Astrocyte (in vitro differentiated cells and primary cell): Measurements from ENCODE around the gene SLC4A8. TPM values are rescaled to one million over a fixed set of nuclear protein-coding genes. Genes with fewer than 3 reads are reported as not detected.

ENCODE experiments used
- DNase-seq: peaks from one replicate; pipeline ENCODE4 v3.0.0-alpha.2; 2010; ENCODE audit warnings: low read depth
- FAIRE-seq: peaks from 2 replicates; lab custom pipeline; 2011; peaks lifted over from hg19 to GRCh38; lab: Jason Lieb, UNC
- H2AFZ ChIP-seq: 2 replicates; pipeline ENCODE4 v1.6.0; 2012; ENCODE audit warnings: low read depth, low read length, inconsistent platforms
- H3K27ac ChIP-seq: 2 replicates; pipeline ENCODE4 v1.5.1; 2011; ENCODE audit warnings: low read depth, low read length, inconsistent platforms
- H3K27me3 ChIP-seq: 2 replicates; pipeline ENCODE4 v1.6.0; 2011; ENCODE audit warnings: low read length, inconsistent platforms; ENCODE audit not compliant: insufficient read depth
- H3K36me3 ChIP-seq: 2 replicates; pipeline ENCODE4 v1.5.1; 2011; ENCODE audit warnings: low read length, inconsistent platforms; ENCODE audit not compliant: insufficient read depth
- H3K4me1 ChIP-seq: 2 replicates; pipeline ENCODE4 v1.5.1; 2011; ENCODE audit warnings: low read length, inconsistent platforms; ENCODE audit not compliant: insufficient read depth
- H3K4me2 ChIP-seq: 2 replicates; pipeline ENCODE4 v1.6.0; 2012; ENCODE audit warnings: low read length, inconsistent platforms
- H3K4me3 ChIP-seq: 2 replicates; pipeline ENCODE4 v1.5.1; 2011; ENCODE audit warnings: low read depth, mild to moderate bottlenecking, low read length, inconsistent platforms; ENCODE audit not compliant: insufficient read depth
- H3K79me2 ChIP-seq: 2 replicates; pipeline ENCODE4 v1.6.0; 2012; ENCODE audit warnings: mild to moderate bottlenecking, low read length, inconsistent platforms; ENCODE audit not compliant: insufficient read depth
- H3K9ac ChIP-seq: 2 replicates; pipeline ENCODE4 v1.6.0; 2012; ENCODE audit warnings: mild to moderate bottlenecking, low read length, inconsistent platforms
- H3K9me3 ChIP-seq: 2 replicates; pipeline ENCODE4 v1.5.1; 2012; ENCODE audit warnings: low read depth, mild to moderate bottlenecking, low read length, inconsistent platforms; ENCODE audit not compliant: insufficient read depth
- H4K20me1 ChIP-seq: 2 replicates; pipeline ENCODE4 v1.6.0; 2012; ENCODE audit warnings: low read length, inconsistent platforms; ENCODE audit not compliant: insufficient read depth
- H3K27ac Mint-ChIP-seq: one replicate; pipeline ENCODE4 v1.8.0; 2021; ENCODE audit warnings: mild to moderate bottlenecking, mixed read lengths; ENCODE audit not compliant: unreplicated experiment
- H3K27me3 Mint-ChIP-seq: one replicate; pipeline ENCODE4 v1.8.0; 2021; ENCODE audit warnings: low read depth, mixed read lengths; ENCODE audit not compliant: unreplicated experiment
- H3K36me3 Mint-ChIP-seq: one replicate; pipeline ENCODE4 v1.8.0; 2021; ENCODE audit warnings: low read depth, mixed read lengths; ENCODE audit not compliant: unreplicated experiment
- H3K4me1 Mint-ChIP-seq: one replicate; pipeline ENCODE4 v1.8.0; 2021; ENCODE audit warnings: low read depth, mixed read lengths; ENCODE audit not compliant: unreplicated experiment
- H3K4me3 Mint-ChIP-seq: one replicate; pipeline ENCODE4 v1.8.0; 2021; ENCODE audit warnings: mild to moderate bottlenecking, moderate library complexity, mixed read lengths; ENCODE audit not compliant: unreplicated experiment
- H3K9me3 Mint-ChIP-seq: one replicate; pipeline ENCODE4 v1.8.0; 2021; ENCODE audit warnings: mild to moderate bottlenecking, mixed read lengths; ENCODE audit not compliant: unreplicated experiment
- EZH2 ChIP-seq: IDR thresholded peaks from 2 replicates; pipeline ENCODE4 v1.6.1; 2012; ENCODE audit warnings: mild to moderate bottlenecking, low read length, inconsistent platforms; ENCODE audit not compliant: insufficient read depth
- total RNA-seq: library from RNA; stranded (reverse); gene quantifications from 2 replicates; pipeline ENCODE4 v1.2.1, GENCODE V29; 2021
- TF ChIP-seq, protein P1 (sequence below): IDR thresholded peaks from 2 replicates; pipeline ENCODE4 v1.5.1; 2011; ENCODE audit warnings: low read depth, mild to moderate bottlenecking, inconsistent platforms, low read length, moderate library complexity; ENCODE audit not compliant: insufficient read depth

Gene SLC4A8
- total RNA-seq, 1 donor from 2014 or later: 5.1 TPM

DNA sequence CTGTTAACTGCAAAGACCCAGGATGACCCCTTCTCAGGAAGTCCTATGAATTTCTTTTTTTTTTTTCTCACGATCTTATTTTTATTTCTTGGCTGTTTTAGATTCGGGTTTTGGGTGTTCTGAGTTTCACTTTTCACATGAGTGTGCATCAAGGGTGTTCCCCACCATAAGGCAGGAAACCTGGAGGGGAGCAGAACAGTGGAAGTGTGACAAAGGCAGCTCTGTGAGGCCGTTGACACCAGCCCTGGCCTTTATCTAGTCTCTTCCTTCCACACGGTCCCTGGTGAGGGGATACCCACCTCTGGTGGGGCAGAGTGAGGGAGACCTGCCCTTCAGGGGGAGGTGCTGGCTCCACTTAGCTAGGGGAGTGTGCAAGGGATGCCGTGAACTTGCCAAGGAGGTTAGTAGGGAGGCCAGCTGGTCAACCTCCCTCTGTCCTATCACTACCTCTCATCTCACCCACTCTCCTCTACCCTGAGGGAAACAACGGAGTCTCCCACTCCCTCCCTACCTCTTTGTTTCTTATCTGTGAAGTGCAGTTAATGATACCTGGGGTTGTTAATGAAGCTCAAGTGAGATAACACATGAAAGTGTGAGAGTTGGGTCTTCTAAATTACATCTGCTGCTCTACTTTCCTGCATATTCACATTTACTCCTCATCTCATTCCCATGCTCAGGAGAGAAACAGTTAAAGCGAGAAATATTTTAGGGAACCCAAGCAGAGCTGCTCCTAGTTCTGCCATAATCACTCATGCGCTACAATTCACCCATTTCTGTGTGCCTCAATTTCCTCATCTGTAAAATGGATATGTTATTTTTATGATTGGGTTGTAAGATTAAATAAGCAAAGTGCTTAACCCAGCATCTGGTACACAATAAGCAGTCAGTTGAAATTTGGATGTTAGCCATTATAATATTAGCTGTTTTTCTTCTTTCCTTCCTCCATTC lies 29.1 kb upstream of the SLC4A8 start:
- peaks cover 16% of the 10 kb centered on the region for H3K4me1 Mint-ChIP-seq
- Histone ChIP-seq H2AFZ (peak overlapping the region; percentile 49), H3K79me2 (no peaks in the 10 kb centered on the region), H4K20me1 (no peaks in the 10 kb centered on the region), H3K9me3 (no peaks in the 10 kb centered on the region), H3K27ac (no peak overlapping the region), H3K4me1 (peaks cover 24% of the 10 kb centered on the region), H3K27me3 (no peaks in the 10 kb centered on the region), H3K4me3 (no peak overlapping the region), H3K36me3 (no peaks in the 10 kb centered on the region), H3K4me2 (no peak overlapping the region), H3K9ac (no peak overlapping the region)
- no peaks in the 10 kb centered on the region for H3K27me3 Mint-ChIP-seq
- no peak overlapping the region for H3K27ac Mint-ChIP-seq
- no peaks in the 10 kb centered on the region for H3K36me3 Mint-ChIP-seq
- no peak for TF ChIP-seq EZH2
- TF ChIP-seq, protein P1, sequence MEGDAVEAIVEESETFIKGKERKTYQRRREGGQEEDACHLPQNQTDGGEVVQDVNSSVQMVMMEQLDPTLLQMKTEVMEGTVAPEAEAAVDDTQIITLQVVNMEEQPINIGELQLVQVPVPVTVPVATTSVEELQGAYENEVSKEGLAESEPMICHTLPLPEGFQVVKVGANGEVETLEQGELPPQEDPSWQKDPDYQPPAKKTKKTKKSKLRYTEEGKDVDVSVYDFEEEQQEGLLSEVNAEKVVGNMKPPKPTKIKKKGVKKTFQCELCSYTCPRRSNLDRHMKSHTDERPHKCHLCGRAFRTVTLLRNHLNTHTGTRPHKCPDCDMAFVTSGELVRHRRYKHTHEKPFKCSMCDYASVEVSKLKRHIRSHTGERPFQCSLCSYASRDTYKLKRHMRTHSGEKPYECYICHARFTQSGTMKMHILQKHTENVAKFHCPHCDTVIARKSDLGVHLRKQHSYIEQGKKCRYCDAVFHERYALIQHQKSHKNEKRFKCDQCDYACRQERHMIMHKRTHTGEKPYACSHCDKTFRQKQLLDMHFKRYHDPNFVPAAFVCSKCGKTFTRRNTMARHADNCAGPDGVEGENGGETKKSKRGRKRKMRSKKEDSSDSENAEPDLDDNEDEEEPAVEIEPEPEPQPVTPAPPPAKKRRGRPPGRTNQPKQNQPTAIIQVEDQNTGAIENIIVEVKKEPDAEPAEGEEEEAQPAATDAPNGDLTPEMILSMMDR: no peak
- no peak for DNase-seq
- H3K9me3 Mint-ChIP-seq: no peaks in the 10 kb centered on the region
- no peak for FAIRE-seq
- no peak overlapping the region for H3K4me3 Mint-ChIP-seq

DNA sequence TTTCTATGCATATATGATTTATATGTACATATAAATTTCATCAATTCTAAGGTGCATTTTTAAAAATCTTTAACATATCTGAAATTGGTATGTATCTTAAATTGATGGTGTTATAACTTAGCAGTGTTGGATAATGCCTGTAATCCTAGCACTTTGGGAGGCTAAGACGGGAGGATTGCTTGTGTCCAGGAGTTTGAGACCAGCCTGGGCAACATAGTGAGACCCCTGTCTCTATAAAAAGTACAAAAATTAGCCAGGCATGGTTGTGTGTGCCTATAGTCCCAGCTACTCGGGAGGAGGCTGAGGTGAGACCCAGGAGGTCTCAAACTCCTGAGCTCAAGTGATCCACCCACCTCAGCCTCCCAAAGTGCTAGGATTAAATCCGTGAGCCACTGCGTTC lies 27.0 kb upstream of the SLC4A8 start:
- FAIRE-seq: no peak

More for the DNA sequence above, 27.0 kb upstream of the SLC4A8 start:
- Histone ChIP-seq H3K4me2 (no peak overlapping the region), H3K36me3 (no peaks in the 10 kb centered on the region), H2AFZ (no peak overlapping the region), H3K27ac (no peak overlapping the region), H3K4me3 (no peak overlapping the region), H3K27me3 (no peaks in the 10 kb centered on the region), H3K9ac (no peak overlapping the region), H4K20me1 (no peaks in the 10 kb centered on the region), H3K79me2 (no peaks in the 10 kb centered on the region), H3K9me3 (no peaks in the 10 kb centered on the region), H3K4me1 (peaks cover 14% of the 10 kb centered on the region)
- Mint-ChIP-seq H3K4me1 (peaks cover 14% of the 10 kb centered on the region), H3K27me3 (peaks cover 2% of the 10 kb centered on the region), H3K36me3 (no peaks in the 10 kb centered on the region), H3K9me3 (no peaks in the 10 kb centered on the region), H3K4me3 (no peak overlapping the region), H3K27ac (no peak overlapping the region)
- TF ChIP-seq, protein P1: no peak
- no peak for DNase-seq
